B cell (primary cell): ENCODE data around the gene TLR8. TPM values are rescaled to one million over a fixed set of nuclear protein-coding genes. Genes with fewer than 3 reads are reported as not detected.

Source experiments
- ATAC-seq: fragments of 200-7000 bp; cut with Tn5 transposase; one replicate; pipeline ENCODE4 v1.10.0; 2021; ENCODE audit warnings: low read depth, mild to moderate bottlenecking, moderate number of reproducible peaks, moderate library complexity
- CTCF ChIA-PET: fragments of 350-600 bp; sonication (Branson Sonifier 250); formaldehyde crosslinking; loops from one replicate; lab custom pipeline; 2021; ENCODE audit warnings: antibody characterized with exemption, inconsistent platforms; lab: Charles Lee
- POLR2A ChIA-PET: fragments of 350-600 bp; sonication (Branson Sonifier 250); formaldehyde crosslinking; loops from one replicate; lab custom pipeline; 2021; ENCODE audit warnings: antibody characterized with exemption; lab: Charles Lee
- DNase-seq: peaks from one replicate; pipeline ENCODE4 v3.0.0; 2013
- H2AFZ ChIP-seq: 2 replicates; pipeline ENCODE4 v1.6.1; 2012; ENCODE audit warnings: mild to moderate bottlenecking, low read depth, low read length; ENCODE audit not compliant: insufficient read depth, poor library complexity, severe bottlenecking
- H3K27ac ChIP-seq, 2 donors: 1 replicate in 1 of 2; 2 replicates in 1 of 2; pipeline ENCODE4 v1.5.1; 2012 to 2013; ENCODE audit warnings: low read length in 2 of 2, mild to moderate bottlenecking in 2 of 2, moderate library complexity in 1 of 2
- H3K27me3 ChIP-seq, 4 experiments: fragments of 200-600 bp in 1 of 4; sonication (generic) in 1 of 4; replicated peaks in 1 of 4; 1 replicate in 2 of 4; 2 replicates in 2 of 4; pipeline versions ENCODE4 v1.6.1 to v1.7.0; 2013 to 2016; ENCODE audit warnings: low read length in 3 of 4, mild to moderate bottlenecking in 2 of 4, mixed read lengths in 1 of 4, moderate library complexity in 1 of 4; ENCODE audit not compliant: insufficient read depth in 4 of 4, control insufficient read depth in 3 of 4; ENCODE audit errors: control extremely low read depth in 1 of 4
- H3K36me3 ChIP-seq, 2 experiments: replicated peaks in 1 of 2; 1 replicate in 1 of 2; 2 replicates in 1 of 2; pipeline versions ENCODE4 v1.6.1 to v1.7.1; 2013; ENCODE audit warnings: low read length in 1 of 2; ENCODE audit not compliant: insufficient read depth in 2 of 2, control insufficient read depth in 1 of 2; ENCODE audit errors: control extremely low read depth in 1 of 2, extremely low read depth in 1 of 2
- H3K4me1 ChIP-seq, 2 donors: fragments of 200-600 bp in 1 of 2; sonication (generic) in 1 of 2; 1 replicate in 1 of 2; 2 replicates in 1 of 2; pipeline versions ENCODE4 v1.5.1 to v1.6.1; 2013 to 2017; ENCODE audit warnings: low read length in 2 of 2; ENCODE audit not compliant: control insufficient read depth in 2 of 2, insufficient read depth in 2 of 2
- H3K4me2 ChIP-seq: replicated peaks from 2 replicates; pipeline ENCODE3; 2012; ENCODE audit warnings: mild to moderate bottlenecking, low read depth, low read length; ENCODE audit not compliant: poor library complexity, severe bottlenecking
- H3K4me3 ChIP-seq, 5 experiments: fragments of 200-600 bp in 1 of 5; sonication (generic) in 1 of 5; 1 replicate in 3 of 5; 2 replicates in 2 of 5; pipeline versions ENCODE4 v1.5.1 to v1.7.0; 2011 to 2016; ENCODE audit warnings: low read length in 4 of 5, mild to moderate bottlenecking in 4 of 5, low read depth in 2 of 5, control low read depth in 1 of 5, moderate library complexity in 1 of 5; ENCODE audit not compliant: insufficient read depth in 1 of 5; ENCODE audit errors: control extremely low read depth in 1 of 5, extremely low read depth in 1 of 5
- H3K79me2 ChIP-seq: fragments of 200-600 bp; sonication (generic); one replicate; pipeline ENCODE4 v1.6.0; 2016; ENCODE audit warnings: low read length; ENCODE audit not compliant: control insufficient read depth, insufficient read depth
- H3K9ac ChIP-seq: fragments of 200-600 bp; sonication (generic); 2 replicates; pipeline ENCODE4 v1.6.1; 2017; ENCODE audit warnings: mild to moderate bottlenecking, low read length, moderate library complexity
- H3K9me3 ChIP-seq, 3 donors: one replicate each; pipeline versions ENCODE4 v1.6.1 to v1.7.1; 2013; ENCODE audit warnings: low read length in 2 of 3; ENCODE audit not compliant: control insufficient read depth in 2 of 3, insufficient read depth in 1 of 3; ENCODE audit errors: control extremely low read depth in 1 of 3
- H4K20me1 ChIP-seq: 2 replicates; pipeline ENCODE4 v1.6.0; 2012; ENCODE audit warnings: mild to moderate bottlenecking, low read length; ENCODE audit not compliant: insufficient read depth, control insufficient read depth, poor library complexity, severe bottlenecking
- H3K27ac Mint-ChIP-seq: one replicate; pipeline ENCODE4 v1.8.0; 2021; ENCODE audit warnings: mixed read lengths
- H3K27me3 Mint-ChIP-seq: one replicate; pipeline ENCODE4 v1.8.0; 2021; ENCODE audit warnings: mixed read lengths
- H3K4me1 Mint-ChIP-seq: one replicate; pipeline ENCODE4 v1.8.0; 2021; ENCODE audit warnings: mixed read lengths
- H3K4me3 Mint-ChIP-seq: one replicate; pipeline ENCODE4 v1.8.0; 2021; ENCODE audit warnings: mixed read lengths
- H3K9me3 Mint-ChIP-seq: one replicate; pipeline ENCODE4 v1.8.0; 2022; ENCODE audit warnings: mixed read lengths; ENCODE audit not compliant: insufficient read depth
- CTCF ChIP-seq: fragments of 200-600 bp; IDR thresholded peaks from one replicate; pipeline ENCODE4 v1.8.0; 2022; ENCODE audit warnings: antibody characterized with exemption, mild to moderate bottlenecking
- EZH2 ChIP-seq: IDR thresholded peaks from 2 replicates; pipeline ENCODE4 v1.6.1; 2012; ENCODE audit warnings: borderline replicate concordance, low read depth, mild to moderate bottlenecking, moderate library complexity, low read length; ENCODE audit not compliant: insufficient read depth, poor library complexity, severe bottlenecking
- WGBS: methylation state at CpG from one replicate; pipeline ENCODE4 v1.1.5; 2013; ENCODE audit warnings: missing lambda C conversion rate; ENCODE audit not compliant: insufficient coverage; 5-methylcytosine and 5-hydroxymethylcytosine counted together
- intact Hi-C: fragments of 100-400 bp; cut with micrococcal nuclease; formaldehyde crosslinking; loops from one replicate; pipeline ENCODE4 v1.10.0; 2022
- polyA plus RNA-seq: library from polyadenylated mRNA; depleted of rRNA; stranded (reverse); fragments of >200 nt; gene quantifications from 2 replicates; pipeline ENCODE4 v1.2.3, GENCODE V29; 2012
- total RNA-seq, 2 donors: library from RNA; stranded (reverse); fragments of 120-200 nt in 1 of 2; gene quantifications; 1 replicate in 1 of 2; 2 replicates in 1 of 2; pipeline versions ENCODE4 v1.2.3 to v1.2.4, GENCODE V29; 2013 to 2022

TLR8 gene
- total and polyA plus RNA-seq, 2 donors (not counting 1 experiment from before 2014, with no cell fraction given): 0.19 to 0.39 TPM

GRCh38 chrX:12921886-12922598 is 15.6 kb downstream of the TLR8 start:
- ATAC-seq: no peak
- Histone ChIP-seq H3K27me3 (peaks cover 0 to 11% (median 0%) of the 10 kb centered on the region in 4 experiments), H3K9me3 (no peaks in the 10 kb centered on the region), H3K9ac (no peak overlapping the region), H3K79me2 (no peaks in the 10 kb centered on the region), H3K4me2 (no peak overlapping the region), H3K36me3 (no peaks in the 10 kb centered on the region), H3K27ac (no peak overlapping the region), H2AFZ (no peak overlapping the region), H3K4me1 (peaks cover 0 to 3% of the 10 kb centered on the region in 2 donors), H4K20me1 (no peaks in the 10 kb centered on the region), H3K4me3 (no peak overlapping the region)
- H3K4me3 Mint-ChIP-seq: no peak overlapping the region
- H3K27ac Mint-ChIP-seq: no peak overlapping the region
- H3K9me3 Mint-ChIP-seq: no peaks in the 10 kb centered on the region
- no peak for DNase-seq
- POLR2A ChIA-PET: no interaction called here
- peaks cover 2% of the 10 kb centered on the region for H3K4me1 Mint-ChIP-seq
- intact Hi-C loops: no loop called here
- no CpG with 5 or more reads among the region's 10 CpGs for WGBS
- CTCF ChIA-PET: no interaction called here
- TF ChIP-seq CTCF (no peak), EZH2 (no peak)
- no peaks in the 10 kb centered on the region for H3K27me3 Mint-ChIP-seq

- ATAC-seq (no peak), DNase-seq (no peak)
- no peak overlapping the region for H3K4me2 ChIP-seq
- H3K36me3 ChIP-seq: no peaks in the 10 kb centered on the region
- H3K27me3 Mint-ChIP-seq: no peaks in the 10 kb centered on the region
- TF ChIP-seq EZH2 (no peak), CTCF (no peak)
- H3K4me3 Mint-ChIP-seq: no peak overlapping the region
- H4K20me1 ChIP-seq: no peaks in the 10 kb centered on the region
- CTCF ChIA-PET: no interaction called here
- no peaks in the 10 kb centered on the region for H3K9me3 ChIP-seq
- peaks cover 0 to 3% of the 10 kb centered on the region in 2 donors for H3K4me1 ChIP-seq
- H3K27ac ChIP-seq: no peak overlapping the region
- H3K4me3 ChIP-seq: no peak overlapping the region
- H3K27me3 ChIP-seq: peaks cover 0 to 11% (median 0%) of the 10 kb centered on the region in 4 experiments
- no peak overlapping the region for H3K9ac ChIP-seq
- intact Hi-C loops: no loop called here
- H3K9me3 Mint-ChIP-seq: no peaks in the 10 kb centered on the region
- H3K27ac Mint-ChIP-seq: no peak overlapping the region
- H3K4me1 Mint-ChIP-seq: peaks cover 2% of the 10 kb centered on the region
- H2AFZ ChIP-seq: no peak overlapping the region
- no peaks in the 10 kb centered on the region for H3K79me2 ChIP-seq
- POLR2A ChIA-PET: interaction anchor here (0.5 kb wide), 1 partner anchor 251 kb away, joined by 3 read pairs; no protein-coding TSS in a partner anchor
Observed at GRCh38 chrX:12922599-12922919, 16.1 kb downstream of the TLR8 start.
